HG03439 (cell line): Measurements from ENCODE around the gene TRDN.

Experiments used
- ATAC-seq: cut with Tn5 transposase; IDR thresholded peaks from one replicate; pipeline ENCODE4 v1.9.1; 2021; ENCODE audit warnings: mild to moderate bottlenecking, moderate library complexity; ENCODE audit not compliant: unreplicated experiment

The TRDN gene

DNA sequence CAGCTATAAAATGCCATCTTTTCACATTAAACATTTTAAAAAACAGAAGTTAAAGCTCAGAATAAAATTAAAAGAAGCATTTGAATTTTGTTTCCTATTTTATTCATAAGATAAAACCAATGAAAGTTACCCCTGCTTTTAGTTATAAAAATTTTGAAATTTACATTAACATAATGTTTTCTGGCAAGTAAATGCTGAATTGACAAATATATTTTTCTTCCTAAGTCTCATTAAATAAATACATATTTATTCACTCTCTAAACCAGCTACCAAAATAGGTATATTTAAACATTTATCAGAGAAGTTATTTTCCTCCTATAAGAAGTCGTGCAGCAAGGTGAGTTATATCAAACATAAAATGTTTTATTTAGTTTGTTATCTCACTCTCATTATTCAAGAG lies 213.6 kb downstream of the TRDN start:
- ATAC-seq: no peak

DNA sequence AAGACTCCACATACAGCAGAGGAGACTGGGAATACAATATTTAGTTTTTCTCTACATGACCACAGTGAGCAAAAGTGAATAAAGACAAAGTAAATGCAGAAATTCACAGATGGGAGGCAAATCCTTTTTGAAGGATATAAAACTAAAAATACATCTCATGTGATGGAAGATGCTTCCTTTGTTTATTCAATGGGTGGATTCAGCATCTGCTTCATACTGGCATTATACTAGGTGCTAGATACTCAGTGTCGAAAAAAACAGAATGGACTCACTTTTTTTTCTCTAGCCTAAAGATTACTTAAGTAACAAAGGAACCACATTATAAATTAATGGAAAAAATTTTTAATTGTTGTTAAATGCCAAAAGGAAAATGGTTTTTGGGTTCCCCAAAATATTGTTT lies 216.2 kb downstream of the TRDN start:
- no peak for ATAC-seq

DNA sequence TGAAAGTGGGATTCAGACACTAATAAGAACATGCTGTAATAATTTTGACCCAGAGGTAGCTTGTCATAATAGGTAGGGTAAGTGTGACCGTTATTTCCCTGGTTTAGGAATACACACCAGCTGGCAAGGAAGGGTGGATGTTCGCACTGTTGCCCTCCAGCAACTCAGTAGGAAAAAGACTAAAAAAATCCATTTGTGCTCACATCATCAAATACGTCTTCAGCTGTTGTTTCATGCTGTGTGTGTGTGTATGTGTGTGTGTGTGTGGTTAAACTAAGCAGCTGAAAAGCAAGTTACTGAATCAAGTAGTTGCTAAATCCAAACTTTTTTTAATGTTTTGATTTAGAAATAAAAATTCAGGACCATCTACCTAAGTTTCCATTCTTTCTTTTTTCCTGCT lies 218.7 kb downstream of the TRDN start:
- no peak for ATAC-seq

DNA sequence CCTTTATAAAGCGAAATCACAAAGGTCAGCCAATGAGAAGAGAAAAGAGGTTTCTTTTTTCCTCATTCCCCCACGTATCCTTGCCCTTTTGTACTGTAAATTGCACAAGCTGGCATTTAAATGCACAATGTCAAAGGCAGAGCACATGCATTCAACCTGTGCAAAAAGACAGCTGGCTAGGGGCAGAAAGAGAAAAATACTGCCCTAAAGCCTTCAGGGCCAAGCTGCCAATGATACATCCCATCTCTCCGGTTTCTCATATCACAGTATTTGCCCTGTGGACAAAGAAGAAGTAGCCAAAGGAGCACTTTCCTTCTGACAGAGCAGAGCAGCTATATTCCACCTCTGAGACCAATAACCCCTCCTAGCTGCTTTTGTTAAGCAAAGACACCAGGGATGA lies 219.2 kb downstream of the TRDN start:
- no peak for ATAC-seq

DNA sequence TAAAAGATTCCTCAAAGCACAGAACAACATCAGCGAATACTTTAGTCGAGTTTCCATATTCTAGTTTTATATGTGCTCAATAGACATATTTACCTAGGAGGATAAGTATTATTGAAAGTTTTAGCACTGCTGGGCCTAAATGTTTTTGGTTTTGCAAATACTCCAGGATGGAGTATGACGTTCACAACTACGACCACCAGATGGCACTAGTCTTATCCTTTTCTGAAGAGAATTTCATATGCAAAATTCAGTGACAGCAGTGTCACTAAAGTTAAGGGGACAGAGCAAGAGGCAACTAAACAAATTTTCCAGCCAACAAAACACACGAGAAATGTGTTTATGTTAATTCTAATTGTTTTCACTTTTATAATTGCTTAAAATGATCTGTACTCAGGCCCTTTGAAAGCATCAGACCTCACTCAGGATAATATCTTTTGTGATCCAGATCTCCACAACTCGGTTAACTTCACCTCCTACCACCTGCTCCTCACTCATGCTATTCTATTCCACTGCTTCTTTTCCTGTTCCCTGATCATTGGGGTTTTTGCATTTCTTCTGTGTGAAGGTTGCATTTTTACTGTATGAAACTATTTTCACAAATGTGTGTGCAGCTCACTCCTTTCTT lies 220.8 kb downstream of the TRDN start:
- ATAC-seq: peak; percentile 89

DNA sequence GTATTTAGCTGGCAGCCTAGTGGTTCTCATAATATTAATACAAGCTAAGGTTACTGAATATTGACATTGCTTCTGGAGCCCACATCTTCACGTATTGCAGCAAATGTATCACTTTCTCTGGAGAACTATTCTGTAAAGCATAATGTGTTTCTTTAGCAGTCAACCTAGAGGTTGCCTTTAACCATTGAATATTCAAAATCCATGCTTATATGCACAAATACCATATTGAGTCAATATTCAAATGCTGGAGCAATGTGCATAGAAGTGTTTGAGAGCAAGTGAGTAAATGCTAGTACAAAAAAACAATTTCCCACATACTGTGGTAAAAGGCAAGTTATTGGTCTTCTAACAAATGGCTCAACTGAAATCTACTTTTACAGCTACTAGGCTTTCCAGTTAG lies 231.8 kb downstream of the TRDN start:
- ATAC-seq: no peak

DNA sequence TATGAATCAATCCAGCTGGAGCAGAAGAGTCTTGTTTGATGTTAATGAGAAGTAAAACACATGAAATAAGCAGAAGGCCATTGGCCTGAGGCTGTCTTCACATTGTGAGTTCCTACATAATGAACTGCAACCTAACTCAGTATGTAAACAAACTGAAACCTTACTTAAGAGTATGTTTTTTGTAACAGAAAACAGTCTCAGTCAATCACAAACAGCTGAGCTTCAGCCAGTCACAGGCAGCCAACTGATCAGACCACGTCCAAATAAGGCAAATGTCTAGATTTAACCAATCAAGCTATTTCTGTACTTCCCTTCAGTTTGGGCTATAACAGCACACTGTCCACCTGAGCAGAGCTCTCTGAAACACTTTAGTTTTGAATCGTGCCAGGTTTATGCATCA lies 234.7 kb downstream of the TRDN start:
- ATAC-seq: peak; percentile 90

DNA sequence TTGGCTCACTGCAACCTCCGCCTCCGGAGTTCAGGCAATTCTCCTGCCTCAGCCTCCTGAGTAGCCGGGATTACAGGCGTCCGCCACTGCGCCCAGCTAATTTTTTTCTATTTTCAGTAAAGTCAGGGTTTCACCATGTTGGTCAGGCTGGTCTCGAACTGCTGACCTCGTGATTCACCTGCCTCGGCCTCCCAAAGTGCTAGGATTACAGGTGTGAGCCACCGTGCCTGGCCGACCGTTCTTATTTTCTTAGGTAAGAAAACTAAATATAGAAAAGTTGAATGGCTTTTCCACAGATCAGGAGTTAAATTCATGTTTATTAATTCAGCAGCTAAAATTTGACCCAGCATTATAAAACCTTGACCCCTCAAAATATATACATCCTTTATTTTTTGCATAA lies 238.7 kb downstream of the TRDN start:
- ATAC-seq: no peak

DNA sequence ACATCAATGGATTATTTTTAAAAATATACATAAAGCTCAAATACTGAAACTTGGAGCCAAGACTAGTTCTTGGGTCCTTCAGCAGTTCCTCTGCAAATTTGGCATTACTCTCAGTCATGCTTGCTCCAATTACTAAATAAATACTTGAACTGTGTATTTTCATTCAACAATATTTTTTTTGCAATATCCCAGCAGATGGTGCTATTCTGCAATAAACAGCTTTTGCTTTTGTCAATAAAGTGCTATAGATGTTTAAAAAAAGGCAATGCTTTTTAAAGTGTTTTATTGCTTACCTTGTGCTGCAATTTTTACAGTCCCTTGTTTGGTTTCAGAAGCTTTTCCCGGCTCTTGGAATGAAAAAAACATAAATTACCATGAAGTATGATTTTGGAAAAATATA lies 243.4 kb downstream of the TRDN start:
- ATAC-seq: no peak

DNA sequence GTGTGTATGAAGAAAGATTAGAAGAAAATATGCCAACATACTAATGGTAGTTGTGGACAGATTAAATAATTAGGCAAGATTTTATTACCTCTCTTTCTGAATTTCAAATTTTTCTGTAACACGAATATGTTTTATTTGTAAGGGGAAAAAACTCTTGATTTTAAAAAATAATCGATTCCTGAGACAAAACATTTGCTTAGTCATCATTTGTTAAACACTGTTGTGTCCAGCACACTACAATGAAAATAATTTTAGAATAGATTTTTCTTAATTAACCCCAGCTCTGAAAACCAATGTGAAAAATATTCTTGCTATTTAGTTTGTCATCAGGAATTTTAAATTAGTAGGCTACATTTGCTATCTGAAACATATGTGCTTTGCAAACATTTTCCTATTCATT lies 253.0 kb downstream of the TRDN start:
- no peak for ATAC-seq

DNA sequence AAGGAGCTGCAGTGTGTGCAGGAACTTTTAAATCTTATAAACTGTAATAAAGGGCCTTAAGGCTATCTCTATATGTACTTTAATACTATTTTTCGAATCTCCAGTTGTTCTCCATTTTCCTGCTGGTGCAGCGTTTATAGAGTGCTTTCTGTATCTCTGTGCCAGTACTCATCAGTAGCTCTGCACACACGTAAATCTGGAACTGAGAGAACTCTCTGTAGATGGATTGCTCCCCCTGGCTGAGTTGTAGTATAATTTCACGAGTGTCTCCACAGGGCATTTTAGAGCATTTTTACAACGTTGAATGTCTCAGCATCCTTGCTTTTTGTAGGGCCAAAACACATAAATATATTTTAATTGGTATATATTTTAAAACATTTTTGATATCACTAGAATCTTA lies 256.5 kb downstream of the TRDN start:
- ATAC-seq: no peak

DNA sequence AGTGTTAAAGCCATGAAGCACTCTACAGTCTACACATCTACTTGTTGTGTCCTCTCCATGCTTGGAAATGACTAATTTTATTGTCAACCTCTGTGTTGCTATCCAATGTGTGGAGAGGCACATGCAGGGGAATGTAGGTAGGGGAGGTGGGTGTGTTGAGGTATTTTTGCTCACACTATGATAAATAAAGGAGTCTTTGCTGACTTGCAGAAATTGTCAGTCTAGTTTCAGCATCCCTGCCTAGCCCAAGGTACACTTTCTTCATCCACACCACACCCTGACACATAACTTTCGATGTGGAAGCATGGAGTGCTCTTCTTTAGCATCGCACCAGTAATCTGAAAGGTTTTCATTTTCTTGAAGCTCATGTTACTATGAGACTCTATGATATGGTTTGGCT lies 264.0 kb downstream of the TRDN start:
- ATAC-seq: no peak

DNA sequence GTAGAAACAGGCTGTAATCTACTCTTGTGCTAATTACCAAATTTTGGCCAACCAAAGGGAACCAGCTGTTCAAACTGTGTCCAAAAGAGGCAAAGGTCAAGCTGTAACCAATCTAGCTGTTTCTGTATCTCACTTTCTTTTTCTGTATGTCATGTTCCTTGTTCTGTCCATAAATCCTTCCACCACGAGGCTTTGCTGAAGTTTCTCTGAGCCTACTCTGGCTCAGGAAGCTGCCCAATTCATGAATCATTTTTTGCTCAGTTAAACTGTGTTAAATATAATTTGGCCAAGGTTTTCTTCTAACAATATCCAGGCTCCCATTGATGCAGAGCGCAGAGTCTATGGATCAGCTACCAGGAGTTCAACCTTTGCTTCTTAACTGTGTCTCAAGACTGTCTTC lies 272.8 kb downstream of the TRDN start:
- ATAC-seq: no peak

DNA sequence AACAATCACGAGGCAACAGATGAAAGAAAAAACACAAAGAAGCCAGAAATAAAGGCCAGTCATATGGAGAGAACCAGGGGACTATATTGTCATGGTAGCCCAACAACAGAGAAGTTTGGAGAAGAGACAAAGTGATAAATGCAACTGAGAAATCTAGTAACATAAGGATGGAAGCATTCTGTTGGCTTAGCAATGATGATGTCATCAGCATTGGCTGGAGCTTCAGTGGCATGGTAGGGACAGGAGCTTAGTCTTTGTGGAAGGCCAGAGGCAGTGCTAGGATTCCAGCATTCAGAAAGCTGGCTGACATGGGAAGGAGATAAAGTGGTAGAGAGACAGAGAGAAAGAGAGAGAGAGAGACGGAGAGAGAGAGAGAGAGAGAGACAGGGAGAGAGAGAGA lies 276.4 kb downstream of the TRDN start:
- no peak for ATAC-seq

DNA sequence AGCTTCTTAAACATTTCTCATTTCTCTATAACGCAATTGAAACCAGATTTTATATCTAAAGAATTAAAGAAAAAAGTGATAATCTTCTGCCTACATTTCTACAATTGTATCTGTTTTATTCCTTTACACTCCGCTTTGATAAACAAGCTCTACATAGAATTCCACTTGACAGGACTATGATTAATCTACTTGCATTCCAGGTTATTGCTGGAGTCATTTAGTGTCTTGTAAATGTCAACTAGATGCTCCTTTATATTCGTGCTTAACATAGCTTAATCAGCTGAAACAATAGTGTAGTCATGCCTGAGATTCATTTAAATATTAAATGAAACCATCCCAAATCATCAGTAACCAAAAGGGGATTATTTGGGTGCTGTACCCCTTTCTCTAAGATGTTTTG lies 284.0 kb downstream of the TRDN start:
- ATAC-seq: no peak

DNA sequence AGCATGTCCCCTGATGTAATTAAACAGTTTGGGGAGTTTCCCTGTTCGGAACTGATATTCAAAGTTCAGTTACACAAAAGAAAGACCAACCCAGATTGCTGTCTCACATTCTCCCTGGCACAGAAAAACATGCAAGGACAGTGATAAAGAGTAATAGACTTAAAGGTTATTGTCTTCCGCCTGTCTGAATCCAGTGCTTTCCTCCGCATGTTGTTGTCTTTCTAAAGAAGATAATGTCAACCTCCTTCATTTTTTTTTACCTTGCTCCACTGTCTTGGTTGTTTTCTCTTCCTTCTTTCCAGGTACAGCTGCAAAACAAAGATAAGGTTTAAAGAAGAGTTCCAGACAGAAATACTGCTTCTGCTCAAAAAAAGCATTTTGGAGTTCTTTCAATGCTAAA lies 284.5 kb downstream of the TRDN start:
- no peak for ATAC-seq

DNA sequence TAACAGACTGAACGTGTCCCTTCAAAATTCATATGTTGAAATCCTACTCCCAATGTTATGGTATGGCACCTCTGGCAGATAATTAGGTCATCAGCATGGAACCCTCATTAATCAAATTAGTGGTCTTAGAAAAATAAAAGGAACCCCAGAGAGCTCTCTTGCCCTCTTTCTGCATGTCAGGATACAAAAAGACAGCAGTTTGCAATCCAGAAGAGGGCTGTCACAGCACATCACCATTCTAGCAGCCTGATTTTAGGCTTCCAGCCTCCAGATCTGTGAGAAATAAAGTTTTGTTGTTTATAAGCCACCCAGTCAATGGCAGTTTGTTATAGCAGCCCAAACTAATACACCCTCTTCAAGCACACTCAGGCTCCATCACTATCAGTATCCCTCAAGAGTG lies 292.9 kb downstream of the TRDN start:
- no peak for ATAC-seq

DNA sequence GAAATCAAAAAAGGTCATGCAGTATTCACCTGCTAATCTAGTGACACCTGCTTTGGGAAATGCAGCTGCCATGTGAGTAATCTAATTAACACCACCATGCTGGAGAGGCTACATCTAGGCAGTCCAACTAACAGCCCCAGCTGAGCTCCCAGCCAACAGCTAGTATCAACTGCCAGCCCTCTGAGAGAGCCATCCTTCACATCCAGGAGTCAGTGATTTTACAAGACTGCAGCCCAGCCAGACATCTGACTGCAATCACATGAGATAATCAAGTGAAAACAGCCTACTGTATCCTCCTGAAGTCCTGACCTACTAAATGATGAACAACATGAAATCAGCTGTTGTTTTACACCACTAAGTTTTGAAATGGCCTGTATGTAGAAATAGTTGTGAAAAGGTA lies 298.4 kb downstream of the TRDN start:
- ATAC-seq: no peak

DNA sequence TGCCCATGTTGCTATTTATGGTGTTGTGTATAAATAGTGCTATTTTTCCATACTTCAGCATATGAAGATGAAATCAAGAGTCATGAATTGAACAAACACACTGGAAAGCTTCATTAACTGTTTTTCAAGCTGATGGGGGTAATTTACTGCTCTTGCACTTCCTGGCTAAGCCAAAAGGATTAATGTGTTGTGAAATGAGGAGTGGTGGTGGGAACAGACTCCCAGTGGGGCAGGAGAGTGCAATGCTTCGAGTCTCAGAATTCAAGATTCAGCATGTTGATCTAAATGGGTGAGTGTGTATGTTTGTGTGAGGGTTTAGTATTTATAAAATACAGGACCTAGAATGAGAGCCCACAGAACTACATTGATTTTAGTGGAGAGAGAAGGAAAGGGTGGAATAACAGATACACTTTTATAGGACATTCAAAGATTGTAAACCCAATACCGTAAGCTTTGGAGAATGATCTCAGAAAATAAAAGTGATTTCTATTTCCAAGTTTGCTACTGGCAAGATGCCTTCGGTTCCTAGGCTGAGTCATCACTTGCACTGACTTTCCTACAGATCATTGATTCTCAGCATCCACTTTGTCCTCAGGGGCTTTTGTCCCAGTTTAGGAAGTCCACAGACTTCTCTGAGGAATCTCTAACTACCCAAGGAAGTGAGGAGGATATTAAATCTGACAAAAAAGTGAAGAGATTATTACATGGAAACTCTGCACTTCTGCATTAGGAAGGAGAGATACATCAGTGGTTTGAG lies 303.6 kb downstream of the TRDN start:
- no peak for ATAC-seq

DNA sequence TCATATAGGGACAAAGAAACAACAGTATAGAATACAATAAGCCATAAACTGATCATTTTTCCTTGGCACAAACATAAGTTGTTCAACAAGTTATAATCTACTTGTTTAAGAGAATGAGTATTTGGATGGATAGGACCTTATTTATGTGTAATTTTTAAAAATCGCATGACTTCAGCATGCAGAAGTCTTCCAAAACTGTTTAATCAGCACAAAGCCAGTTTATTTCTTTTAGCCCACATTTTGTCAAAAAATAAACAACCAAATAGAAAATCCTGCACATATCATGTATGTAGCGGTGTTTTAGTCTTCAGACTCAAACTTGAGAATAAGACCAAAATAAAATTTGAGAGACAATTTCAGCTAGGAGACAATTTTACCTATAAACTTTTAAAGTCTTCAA lies 304.7 kb downstream of the TRDN start:
- no peak for ATAC-seq

DNA sequence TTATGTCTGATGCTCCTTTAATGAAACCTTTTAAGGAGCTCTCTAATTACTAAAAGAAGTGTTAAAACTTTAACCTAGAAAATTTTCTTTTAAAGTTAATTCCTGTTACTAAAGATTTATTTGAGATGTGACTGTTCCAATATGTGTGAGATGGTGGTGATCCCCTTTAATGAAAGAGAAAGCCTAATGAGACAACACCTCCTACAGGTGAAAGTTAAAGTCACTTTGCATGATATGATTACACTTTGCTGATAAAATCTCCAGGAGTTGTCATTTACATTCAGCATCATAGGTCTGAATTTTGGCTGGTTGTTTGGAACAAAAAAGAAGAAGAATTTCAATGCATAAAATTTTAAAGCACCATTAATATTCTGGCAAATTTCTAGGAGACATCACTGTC lies 307.4 kb downstream of the TRDN start:
- ATAC-seq: no peak

DNA sequence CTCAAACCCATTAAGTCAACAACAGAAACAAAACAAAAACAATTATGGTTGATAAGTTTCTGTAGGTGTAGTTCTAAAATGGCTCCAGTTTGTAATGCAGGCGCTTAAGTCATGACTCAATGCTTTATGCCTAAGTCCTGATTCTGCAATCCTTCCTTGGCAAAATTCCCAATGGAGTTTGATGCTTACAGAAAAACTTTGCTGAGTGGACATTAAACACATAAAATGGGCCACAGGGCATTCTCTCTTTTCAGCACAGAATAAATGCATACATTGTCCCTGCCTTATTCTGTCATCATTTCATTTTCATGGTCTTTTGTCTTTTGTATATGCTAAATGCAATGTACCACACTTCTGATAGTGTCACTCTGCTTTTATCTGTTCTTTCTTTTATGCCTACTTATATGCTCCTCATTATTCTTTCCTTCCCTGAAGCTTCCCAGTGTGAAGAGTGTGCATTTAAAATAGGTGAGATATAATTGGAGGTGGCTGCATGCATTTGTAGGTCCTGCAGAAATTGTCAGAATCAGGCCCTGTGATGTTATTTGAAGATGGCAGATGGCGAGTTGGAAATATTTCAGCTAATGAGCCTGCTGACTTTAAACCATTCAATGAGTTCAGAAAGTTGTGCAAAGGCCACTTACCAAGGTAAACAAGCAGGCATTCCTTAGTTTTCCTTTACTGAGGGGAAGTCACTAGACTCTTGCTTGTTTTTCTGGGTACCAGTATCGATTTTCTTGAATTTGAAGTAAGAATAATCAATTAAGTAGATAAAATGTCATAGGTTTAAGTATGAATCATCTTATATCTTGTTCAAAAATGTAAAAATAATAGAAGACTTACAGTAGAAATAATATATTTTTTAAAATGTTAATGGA lies 313.1 kb downstream of the TRDN start:
- ATAC-seq: no peak
